ENCODE measurements around the gene FICD. TPM values are rescaled to one million over a fixed set of nuclear protein-coding genes. Genes with fewer than 3 reads are reported as not detected.

FICD gene
- total RNA-seq, 2 donors from 2014 or later: 6.2 to 6.8 TPM

GRCh38 chr12:108495054-108495453 is 20.0 kb upstream of the FICD start:
- no peaks in the 10 kb centered on the region for H3K9me3 Mint-ChIP-seq
- Histone ChIP-seq H3K9me3 (ENCODE audit: control insufficient read depth, low read length) (no peaks in the 10 kb centered on the region), H3K4me1 (ENCODE audit: control insufficient read depth, insufficient read depth, low read length) (no peaks in the 10 kb centered on the region), H3K4me3 (ENCODE audit: low read length) (no peak overlapping the region), H3K36me3 (ENCODE audit: control insufficient read depth, insufficient read depth, low read length) (no peaks in the 10 kb centered on the region), H3K9ac (ENCODE audit: extremely low read depth, low read length, poor library complexity, severe bottlenecking) (no peak overlapping the region), H3K27ac (ENCODE audit: low read depth, low read length) (no peak overlapping the region), H3K27me3 (ENCODE audit: control insufficient read depth, insufficient read depth, low read length, poor library complexity, severe bottlenecking) (peaks cover 8% of the 10 kb centered on the region)
- 75% methylated on average over 1 of the region's 1 CpG; no CpG with 5 or more reads in 1 of the 2 experiments for WGBS, 2 experiments (ENCODE audit: insufficient coverage in 1 of 2, insufficient read length in 1 of 2)
- no peak overlapping the region for H3K27ac Mint-ChIP-seq
- peaks cover 2% of the 10 kb centered on the region for H3K27me3 Mint-ChIP-seq (ENCODE audit: insufficient read depth)
- H3K36me3 Mint-ChIP-seq (ENCODE audit: low read depth): no peaks in the 10 kb centered on the region
- peak; percentile 90 for DNase-seq
- H3K4me3 Mint-ChIP-seq: no peak overlapping the region
- H3K4me1 Mint-ChIP-seq: peaks cover 3% of the 10 kb centered on the region
- TF ChIP-seq, protein P1, sequence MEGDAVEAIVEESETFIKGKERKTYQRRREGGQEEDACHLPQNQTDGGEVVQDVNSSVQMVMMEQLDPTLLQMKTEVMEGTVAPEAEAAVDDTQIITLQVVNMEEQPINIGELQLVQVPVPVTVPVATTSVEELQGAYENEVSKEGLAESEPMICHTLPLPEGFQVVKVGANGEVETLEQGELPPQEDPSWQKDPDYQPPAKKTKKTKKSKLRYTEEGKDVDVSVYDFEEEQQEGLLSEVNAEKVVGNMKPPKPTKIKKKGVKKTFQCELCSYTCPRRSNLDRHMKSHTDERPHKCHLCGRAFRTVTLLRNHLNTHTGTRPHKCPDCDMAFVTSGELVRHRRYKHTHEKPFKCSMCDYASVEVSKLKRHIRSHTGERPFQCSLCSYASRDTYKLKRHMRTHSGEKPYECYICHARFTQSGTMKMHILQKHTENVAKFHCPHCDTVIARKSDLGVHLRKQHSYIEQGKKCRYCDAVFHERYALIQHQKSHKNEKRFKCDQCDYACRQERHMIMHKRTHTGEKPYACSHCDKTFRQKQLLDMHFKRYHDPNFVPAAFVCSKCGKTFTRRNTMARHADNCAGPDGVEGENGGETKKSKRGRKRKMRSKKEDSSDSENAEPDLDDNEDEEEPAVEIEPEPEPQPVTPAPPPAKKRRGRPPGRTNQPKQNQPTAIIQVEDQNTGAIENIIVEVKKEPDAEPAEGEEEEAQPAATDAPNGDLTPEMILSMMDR (conservative IDR thresholded peaks at IDR 0.05): peak; percentile 96

DNA sequence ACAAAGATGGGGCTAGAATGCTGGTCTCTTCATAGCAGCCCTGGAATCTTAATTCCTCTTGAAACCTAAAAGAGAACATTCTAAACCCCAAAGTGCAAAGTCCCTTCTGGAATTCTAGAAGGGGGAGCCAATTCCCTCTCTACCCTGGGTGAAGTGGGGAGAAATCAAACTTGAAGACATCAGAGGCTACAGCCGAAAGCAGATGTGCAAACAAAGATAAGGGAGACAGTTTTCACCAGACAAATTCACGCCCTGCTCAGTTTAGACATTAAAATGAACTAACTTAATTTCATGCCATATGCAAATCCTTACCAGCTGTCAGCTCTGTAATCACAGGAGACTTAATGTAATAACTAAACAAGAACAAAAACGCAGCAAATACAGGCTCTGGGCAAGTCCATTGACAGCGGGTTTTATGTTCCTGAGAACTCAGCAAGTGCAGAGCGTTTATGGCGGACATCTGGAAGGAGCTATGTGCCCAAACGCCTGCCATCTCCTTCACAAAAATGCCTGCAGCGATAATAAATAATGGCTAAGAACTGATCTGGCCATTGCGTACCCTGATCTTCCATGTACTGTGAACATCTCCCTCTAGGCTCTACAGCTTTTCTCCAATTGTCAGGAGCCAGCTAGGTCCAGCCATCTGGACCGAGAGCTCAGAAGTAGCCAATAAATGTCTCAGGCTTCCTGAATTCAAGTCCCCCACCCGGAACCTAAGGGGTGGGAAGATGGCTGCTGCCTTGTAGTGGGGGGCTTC is 19.1 kb upstream of the FICD start:
- H3K36me3 Mint-ChIP-seq (ENCODE audit: low read depth): no peaks in the 10 kb centered on the region
- H3K4me1 Mint-ChIP-seq: peaks cover 3% of the 10 kb centered on the region
- no peak overlapping the region for H3K4me3 ChIP-seq (ENCODE audit: low read length)
- H3K9me3 Mint-ChIP-seq: no peaks in the 10 kb centered on the region
- peaks cover 2% of the 10 kb centered on the region for H3K27me3 Mint-ChIP-seq (ENCODE audit: insufficient read depth)
- no peaks in the 10 kb centered on the region for H3K36me3 ChIP-seq (ENCODE audit: control insufficient read depth, insufficient read depth, low read length)
- no peak overlapping the region for H3K27ac Mint-ChIP-seq
- no peak overlapping the region for H3K4me3 Mint-ChIP-seq
- no peak overlapping the region for H3K9ac ChIP-seq (ENCODE audit: extremely low read depth, low read length, poor library complexity, severe bottlenecking)
- DNase-seq: no peak
- H3K27me3 ChIP-seq (ENCODE audit: control insufficient read depth, insufficient read depth, low read length, poor library complexity, severe bottlenecking): peaks cover 8% of the 10 kb centered on the region
- 86 to 90% methylated on average over 9 to 11 of the region's 11 CpGs for WGBS, 2 experiments (ENCODE audit: insufficient coverage in 1 of 2, insufficient read length in 1 of 2)
- no peaks in the 10 kb centered on the region for H3K4me1 ChIP-seq (ENCODE audit: control insufficient read depth, insufficient read depth, low read length)
- H3K9me3 ChIP-seq (ENCODE audit: control insufficient read depth, low read length): no peaks in the 10 kb centered on the region
- H3K27ac ChIP-seq (ENCODE audit: low read depth, low read length): no peak overlapping the region
- TF ChIP-seq, protein P1 (conservative IDR thresholded peaks at IDR 0.05): no peak

DNA sequence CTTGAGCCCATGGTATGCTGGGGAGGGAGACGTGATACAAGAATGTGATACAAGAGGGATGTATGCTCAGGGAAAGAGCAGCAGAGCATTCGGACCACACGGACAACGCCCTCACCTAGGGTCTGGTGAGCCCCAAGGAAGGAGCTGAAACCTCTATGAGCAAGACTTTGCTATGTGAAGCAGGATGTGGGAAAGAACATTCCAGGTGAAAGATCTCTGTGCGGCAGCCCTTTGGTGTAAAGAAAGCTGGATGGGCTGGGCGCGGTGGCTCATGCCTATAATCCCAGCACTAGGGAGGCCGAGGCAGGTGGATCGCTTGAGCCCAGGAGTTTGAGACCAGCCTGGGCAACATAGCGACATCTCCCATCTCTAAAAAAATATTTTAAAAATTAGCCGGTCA is 16.9 kb upstream of the FICD start:
- Mint-ChIP-seq H3K27ac (no peak overlapping the region), H3K4me1 (peaks cover 3% of the 10 kb centered on the region), H3K27me3 (ENCODE audit: insufficient read depth) (no peaks in the 10 kb centered on the region), H3K4me3 (no peak overlapping the region), H3K36me3 (ENCODE audit: low read depth) (no peaks in the 10 kb centered on the region), H3K9me3 (peaks cover 13% of the 10 kb centered on the region)
- TF ChIP-seq, protein P1 (conservative IDR thresholded peaks at IDR 0.05): no peak
- Histone ChIP-seq H3K4me1 (ENCODE audit: control insufficient read depth, insufficient read depth, low read length) (no peaks in the 10 kb centered on the region), H3K27ac (ENCODE audit: low read depth, low read length) (no peak overlapping the region), H3K9me3 (ENCODE audit: control insufficient read depth, low read length) (peaks cover 9% of the 10 kb centered on the region), H3K4me3 (ENCODE audit: low read length) (no peak overlapping the region), H3K27me3 (ENCODE audit: control insufficient read depth, insufficient read depth, low read length, poor library complexity, severe bottlenecking) (no peaks in the 10 kb centered on the region), H3K9ac (ENCODE audit: extremely low read depth, low read length, poor library complexity, severe bottlenecking) (no peak overlapping the region), H3K36me3 (ENCODE audit: control insufficient read depth, insufficient read depth, low read length) (no peaks in the 10 kb centered on the region)
- WGBS, 2 experiments (ENCODE audit: insufficient coverage in 1 of 2, insufficient read length in 1 of 2): 85 to 100% methylated on average over 6 to 11 of the region's 11 CpGs
- DNase-seq: no peak

Measured in endodermal cell (in vitro differentiated cells).